Measurements from ENCODE around the gene ZC3H6.
"Not testable (repeated sequence)": the region's sequence is repeated elsewhere in the genome, so short reads cannot be mapped to it uniquely, and the experiment has no call there.

ZC3H6 gene

DNA sequence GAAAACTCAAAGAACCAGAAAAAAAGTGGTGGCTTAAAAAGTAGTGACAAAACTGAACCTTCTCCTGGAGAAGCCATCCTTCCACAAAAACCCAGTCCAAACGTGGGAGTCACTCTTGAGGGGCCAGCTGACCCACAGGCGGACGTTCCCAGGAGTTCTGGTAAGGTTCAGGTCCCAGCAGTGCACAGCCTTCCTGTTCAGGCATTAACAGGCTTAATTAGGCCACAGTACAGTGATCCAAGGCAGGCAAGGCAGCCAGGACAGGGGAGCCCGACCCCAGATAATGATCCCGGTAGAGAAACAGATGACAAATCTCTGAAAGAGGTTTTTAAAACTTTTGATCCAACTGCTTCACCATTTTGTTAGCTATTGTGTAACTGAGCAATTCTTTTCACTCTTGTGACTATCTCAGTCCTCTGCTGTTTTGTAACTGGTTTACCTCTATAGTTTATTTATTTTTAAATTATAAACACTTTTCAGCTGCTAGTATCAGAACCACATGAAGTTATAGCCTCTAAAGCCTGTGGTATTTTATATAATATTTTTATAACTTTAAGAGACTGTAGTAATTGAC, 56.8 kb downstream of the ZC3H6 start:
- DNase-seq, result no peak

GRCh38 chr2:112335600-112335999, 60.2 kb downstream of the ZC3H6 start:
- no peak for DNase-seq

GRCh38 chr2:112339986-112340385, 64.6 kb downstream of the ZC3H6 start:
- DNase-seq, result no peak

DNA sequence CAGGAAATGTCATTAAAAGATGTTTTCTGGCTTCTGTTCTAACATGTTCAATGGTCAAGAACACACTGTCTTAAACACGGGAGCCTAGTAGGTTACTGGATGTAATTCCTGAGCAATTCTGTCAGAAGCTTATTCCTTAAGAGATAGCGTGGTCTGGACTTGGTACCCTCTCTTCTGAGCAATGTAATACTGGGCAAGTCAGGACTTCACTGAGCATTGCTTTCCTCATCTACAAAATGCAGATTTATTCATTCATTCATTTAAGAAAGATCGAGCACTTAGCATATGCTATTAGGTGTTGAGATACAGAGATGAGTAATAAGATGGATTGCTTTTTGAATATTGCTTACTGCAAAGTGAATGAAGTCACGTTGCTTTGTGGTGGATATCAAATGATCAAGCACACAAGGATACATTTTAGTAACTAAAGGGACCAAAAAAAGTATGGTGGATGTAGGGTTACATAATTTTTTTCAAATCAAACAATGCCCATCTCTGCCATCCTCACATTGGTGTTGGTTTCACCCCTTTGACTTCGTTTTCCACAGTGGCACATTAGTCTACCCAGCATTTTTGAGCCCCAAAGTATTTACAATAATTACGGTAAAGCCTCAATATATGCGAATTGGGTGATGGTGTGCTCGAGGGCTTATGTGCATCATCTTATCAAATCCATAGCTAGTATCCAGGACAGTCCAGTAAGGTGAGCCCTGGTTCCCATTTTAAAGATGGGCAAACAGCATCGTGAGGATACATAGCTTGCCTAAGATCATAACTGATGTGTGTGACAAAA, 65.3 kb downstream of the ZC3H6 start:
- no peak for DNase-seq

- no peak for DNase-seq
These were observed 66.7 kb downstream of the ZC3H6 start for GRCh38 chr2:112342067-112342550.

DNA sequence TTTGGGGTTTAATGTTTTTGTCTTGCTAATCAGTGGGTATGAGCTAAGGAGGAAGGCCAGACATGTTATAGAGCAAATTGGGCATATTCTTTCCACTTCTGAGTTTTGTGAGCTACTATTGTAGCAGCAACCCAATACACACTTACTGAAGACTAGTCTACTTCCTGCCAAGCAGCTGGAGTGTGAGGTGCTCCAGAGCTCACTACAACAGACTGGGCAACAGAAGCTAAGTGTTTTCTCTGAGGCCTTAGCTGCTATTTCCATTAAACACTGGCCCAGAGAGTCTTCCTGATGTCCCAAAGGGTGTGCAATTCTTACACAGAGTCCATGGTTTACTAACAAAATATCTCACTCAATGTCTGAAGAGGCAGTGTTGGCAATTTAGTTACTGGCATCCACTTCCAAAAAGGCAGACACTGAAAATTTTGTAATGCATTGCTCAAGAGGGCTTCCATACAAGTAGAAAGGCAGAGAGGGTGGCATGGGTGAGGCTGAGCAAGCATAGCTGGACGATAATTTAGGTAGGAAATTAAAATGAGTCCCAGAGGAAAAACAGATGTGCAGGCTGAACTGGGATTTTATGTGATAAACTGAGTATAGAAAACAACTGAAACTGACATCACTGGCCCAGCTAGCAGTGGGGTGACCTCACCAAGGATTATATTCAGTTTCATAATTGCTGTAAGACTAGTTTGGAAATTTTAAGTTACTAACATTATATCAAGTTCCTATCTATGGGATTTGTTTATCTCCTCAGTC, 68.6 kb downstream of the ZC3H6 start:
- DNase-seq, result no peak

DNA sequence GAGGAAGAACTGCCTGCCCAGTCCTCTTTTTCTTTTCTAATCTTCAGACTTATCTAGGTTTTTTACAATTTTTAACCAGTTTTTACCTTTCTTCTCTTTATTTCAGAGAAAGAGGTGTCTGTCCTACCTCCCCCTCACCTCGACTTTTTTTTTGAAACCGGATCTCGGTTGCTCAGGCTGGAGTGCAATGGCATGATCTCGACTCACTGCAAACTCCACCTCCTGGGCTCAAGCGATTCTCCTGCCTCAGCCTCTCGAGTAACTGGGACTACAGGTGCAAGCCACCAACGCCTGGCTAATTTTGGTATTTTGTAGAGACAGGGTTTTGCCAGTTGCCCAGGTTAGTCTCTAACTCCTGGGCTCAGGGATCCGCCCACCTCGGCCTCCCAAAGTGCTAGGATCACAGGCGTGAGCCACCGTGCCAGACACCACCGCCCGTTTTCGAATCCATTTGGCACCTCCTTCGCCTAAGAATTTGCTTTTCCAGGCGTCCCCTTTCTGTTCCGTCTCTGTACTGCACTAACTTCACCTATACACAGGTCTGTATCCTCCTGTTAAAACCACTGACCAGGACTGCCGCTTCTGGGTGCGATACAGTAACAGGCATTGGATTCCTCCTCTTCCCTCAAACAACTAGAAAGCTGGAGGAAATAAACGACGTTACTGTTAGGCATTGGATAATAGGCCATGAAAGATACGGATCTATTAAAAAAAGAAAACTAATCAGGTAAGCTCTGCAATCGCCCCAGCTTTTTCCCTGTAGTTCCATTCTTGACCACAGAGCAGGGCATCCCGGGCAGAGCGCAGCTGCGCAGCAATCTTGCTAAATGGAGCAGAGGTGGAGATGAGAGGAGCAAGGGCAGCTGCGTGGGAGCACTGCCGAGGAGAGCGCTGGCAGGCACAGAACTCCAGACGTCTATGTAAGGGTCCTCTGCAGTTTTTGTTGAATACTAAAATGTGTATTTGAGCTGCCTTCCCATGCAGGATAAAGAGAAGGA, 69.9 kb downstream of the ZC3H6 start:
- no peak for DNase-seq

- DNase-seq, result not testable (repeated sequence)
These were observed 76.9 kb downstream of the ZC3H6 start for GRCh38 chr2:112352292-112352691.

DNA sequence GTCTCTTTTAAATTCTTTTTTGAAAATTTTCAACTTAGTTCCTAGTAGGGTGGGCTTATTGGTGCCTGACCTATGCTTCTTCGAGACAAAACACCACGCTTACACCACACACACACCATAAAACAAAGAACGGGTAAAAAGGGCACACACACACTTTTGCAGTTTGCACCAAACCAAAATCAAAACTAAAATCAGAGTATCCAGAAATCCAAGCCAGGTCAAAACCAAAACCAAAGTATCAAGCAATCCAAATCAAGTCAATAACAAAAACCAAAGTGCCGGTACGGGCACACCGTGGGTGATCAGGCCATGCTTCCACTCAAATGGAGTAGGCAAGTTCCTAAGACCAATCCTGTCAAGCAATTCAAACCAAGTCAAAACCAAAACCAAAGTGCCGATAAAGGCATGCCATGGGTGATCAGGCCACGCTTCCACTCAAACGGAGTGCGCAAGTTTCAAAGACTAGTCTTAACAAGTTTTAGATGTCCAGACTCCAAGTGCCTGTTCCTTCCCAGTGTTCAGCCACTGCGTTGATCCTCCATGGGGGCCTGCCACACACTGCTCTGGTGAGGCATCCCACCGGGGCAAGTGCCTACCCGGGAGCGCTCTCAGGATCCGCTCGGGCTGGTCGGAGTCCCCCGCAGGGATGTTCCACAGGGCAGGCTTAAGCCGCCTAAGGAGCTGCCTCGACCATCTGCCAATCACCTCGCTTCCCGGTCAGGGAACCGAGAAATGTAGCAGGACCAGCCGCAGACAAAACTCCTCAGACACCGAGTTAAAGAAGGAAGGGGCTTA, 77.6 kb downstream of the ZC3H6 start:
- DNase-seq, result not testable (repeated sequence)

DNA sequence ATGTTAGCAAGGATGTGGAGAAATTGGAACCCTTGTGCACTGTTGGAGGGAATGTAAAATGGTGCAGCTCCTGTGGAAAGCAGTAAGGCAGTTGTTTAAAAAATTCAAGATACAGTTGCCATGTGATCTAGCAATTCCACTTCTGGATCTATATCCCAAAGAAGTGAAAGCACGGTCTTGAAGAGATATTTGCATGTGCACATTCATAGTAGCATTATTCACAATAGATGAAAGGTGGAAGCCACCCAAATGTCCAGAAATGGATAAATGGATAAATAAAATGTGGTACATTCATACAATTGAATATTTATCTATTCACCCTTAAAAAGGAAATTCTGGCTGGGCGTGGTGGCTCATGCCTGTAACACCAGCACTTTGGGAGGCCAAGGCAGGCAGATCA, 78.9 kb downstream of the ZC3H6 start:
- DNase-seq, result not testable (repeated sequence)

- DNase-seq, result not testable (repeated sequence)
These were observed 84.7 kb downstream of the ZC3H6 start for GRCh38 chr2:112360055-112360454.
